ENCODE measurements around the gene CC2D1A.

DNA sequence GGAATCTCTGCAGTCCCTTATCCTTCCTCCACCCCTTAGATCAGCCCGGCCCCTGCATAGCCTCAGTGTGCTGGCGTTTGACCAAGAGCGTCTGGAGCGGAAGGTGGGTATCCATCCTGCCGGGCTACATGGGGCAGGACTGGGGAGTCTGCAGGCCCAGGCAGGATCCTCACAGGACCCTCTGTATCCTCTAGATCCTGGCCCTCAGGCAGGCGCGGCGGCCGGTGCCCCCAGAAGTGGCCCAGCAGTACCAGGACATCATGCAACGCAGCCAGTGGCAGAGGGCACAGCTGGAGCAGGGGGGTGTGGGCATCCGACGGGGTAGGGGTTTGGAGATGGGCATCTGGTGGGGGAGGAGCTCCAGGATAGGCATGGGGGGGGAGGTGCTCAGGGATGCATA lies 23.3 kb downstream of the CC2D1A start:
- TF ChIP-seq, protein P1, sequence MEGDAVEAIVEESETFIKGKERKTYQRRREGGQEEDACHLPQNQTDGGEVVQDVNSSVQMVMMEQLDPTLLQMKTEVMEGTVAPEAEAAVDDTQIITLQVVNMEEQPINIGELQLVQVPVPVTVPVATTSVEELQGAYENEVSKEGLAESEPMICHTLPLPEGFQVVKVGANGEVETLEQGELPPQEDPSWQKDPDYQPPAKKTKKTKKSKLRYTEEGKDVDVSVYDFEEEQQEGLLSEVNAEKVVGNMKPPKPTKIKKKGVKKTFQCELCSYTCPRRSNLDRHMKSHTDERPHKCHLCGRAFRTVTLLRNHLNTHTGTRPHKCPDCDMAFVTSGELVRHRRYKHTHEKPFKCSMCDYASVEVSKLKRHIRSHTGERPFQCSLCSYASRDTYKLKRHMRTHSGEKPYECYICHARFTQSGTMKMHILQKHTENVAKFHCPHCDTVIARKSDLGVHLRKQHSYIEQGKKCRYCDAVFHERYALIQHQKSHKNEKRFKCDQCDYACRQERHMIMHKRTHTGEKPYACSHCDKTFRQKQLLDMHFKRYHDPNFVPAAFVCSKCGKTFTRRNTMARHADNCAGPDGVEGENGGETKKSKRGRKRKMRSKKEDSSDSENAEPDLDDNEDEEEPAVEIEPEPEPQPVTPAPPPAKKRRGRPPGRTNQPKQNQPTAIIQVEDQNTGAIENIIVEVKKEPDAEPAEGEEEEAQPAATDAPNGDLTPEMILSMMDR (IDR thresholded peaks at IDR 0.05 in 4 of 5, conservative IDR thresholded peaks at IDR 0.05 in 1 of 5) = no peak
- TF ChIP-seq POLR2A (IDR thresholded peaks at IDR 0.05) = no peak
